ENCODE results near the gene NBL1. TPM values are rescaled to one million over a fixed set of nuclear protein-coding genes. Genes with fewer than 3 reads are reported as not detected.

The NBL1 gene
- 100 to 1,000 TPM; 320 to 457 (median 426) TPM for total RNA-seq
- long read RNA-seq, donor 1, transcript NBL1-202 (4 exons, 2,172 nt): major isoform, 836 of 982 reads
- long read RNA-seq, donor 1, partial matches to known transcripts: 1 of 982 reads
- long read RNA-seq, donor 1, other reads (novel, unspliced or antisense): 142 of 982 reads
- long read RNA-seq, donor 2, transcript NBL1-202 (4 exons, 2,172 nt): major isoform, 8 of 107 reads
- long read RNA-seq, donor 2, partial matches to known transcripts: 0 of 107 reads
- long read RNA-seq, donor 2, other reads (novel, unspliced or antisense): 97 of 107 reads

- TF ChIP-seq CTCF (IDR thresholded peaks at IDR 0.05): no peak
- intact Hi-C loops (cut with DNase I, micrococcal nuclease): loop anchor here in 1 of 2 donors (10.0 kb wide), 1 partner anchor 49 kb away; a partner anchor contains a TSS
- ATAC-seq (peak; percentile 50), DNase-seq (peak; percentile 85 to 89 (median 88))
- peak within 1 kb of the TSS; percentile 86 for H3K4me3 ChIP-seq
- peaks cover 48% of the 10 kb centered on the region for H3K4me1 ChIP-seq (ENCODE audit: low read depth)
- H3K36me3 ChIP-seq (ENCODE audit: low read depth): no peaks in the 10 kb centered on the region
- H3K9me3 ChIP-seq: no peaks in the 10 kb centered on the region
These were observed at the start of gene NBL1 for GRCh38 chr1:19643602-19644394. NBL1 (plus strand) TSS chr1:19644311; CDS start chr1:19655031, 10,720 bp downstream.

- intact Hi-C loops (cut with DNase I, micrococcal nuclease): loop anchor here in 1 of 2 donors (10.0 kb wide), 1 partner anchor 49 kb away; the partner anchor contains the start of gene NBL1
- Histone ChIP-seq H3K36me3 (ENCODE audit: low read depth) (peaks cover 4% of the 10 kb centered on the region), H3K4me3 (peak overlapping the region; percentile 96), H3K9me3 (no peaks in the 10 kb centered on the region), H3K4me1 (ENCODE audit: low read depth) (peaks cover 20% of the 10 kb centered on the region)
- ATAC-seq (peak; percentile 57), DNase-seq (peak in 1 of 3 donors; percentile 49)
- TF ChIP-seq CTCF (IDR thresholded peaks at IDR 0.05): no peak
These were observed 47.9 kb upstream of the NBL1 start for GRCh38 chr1:19596065-19596713.

- peaks cover 20% of the 10 kb centered on the region for H3K4me1 ChIP-seq (ENCODE audit: low read depth)
- ATAC-seq (peak; percentile 90), DNase-seq (peak; percentile 96 to 98 (median 98))
- TF ChIP-seq CTCF (IDR thresholded peaks at IDR 0.05): no peak
- H3K9me3 ChIP-seq: no peaks in the 10 kb centered on the region
- intact Hi-C loops (cut with DNase I, micrococcal nuclease): loop anchor here in 1 of 2 donors (10.0 kb wide), 1 partner anchor 48 kb away; the partner anchor contains the start of gene NBL1
- H3K4me3 ChIP-seq: peak overlapping the region; percentile 96
- H3K36me3 ChIP-seq (ENCODE audit: low read depth): peaks cover 4% of the 10 kb centered on the region
These were observed 47.2 kb upstream of the NBL1 start for GRCh38 chr1:19596714-19597495.

GRCh38 chr1:19597496-19598309 lies 46.4 kb upstream of the NBL1 start:
- ATAC-seq (peak; percentile 49), DNase-seq (peak in 1 of 3 donors; percentile 63)
- intact Hi-C loops (cut with DNase I, micrococcal nuclease): loop anchor here in 1 of 2 donors (10.0 kb wide), 1 partner anchor 47 kb away; the partner anchor contains the start of gene NBL1
- H3K9me3 ChIP-seq: no peaks in the 10 kb centered on the region
- no peak for TF ChIP-seq CTCF (IDR thresholded peaks at IDR 0.05)
- H3K36me3 ChIP-seq (ENCODE audit: low read depth): peaks cover 4% of the 10 kb centered on the region
- H3K4me1 ChIP-seq (ENCODE audit: low read depth): peaks cover 20% of the 10 kb centered on the region
- H3K4me3 ChIP-seq: peak overlapping the region; percentile 96
